ENCODE data around the gene CHD2.

DNA sequence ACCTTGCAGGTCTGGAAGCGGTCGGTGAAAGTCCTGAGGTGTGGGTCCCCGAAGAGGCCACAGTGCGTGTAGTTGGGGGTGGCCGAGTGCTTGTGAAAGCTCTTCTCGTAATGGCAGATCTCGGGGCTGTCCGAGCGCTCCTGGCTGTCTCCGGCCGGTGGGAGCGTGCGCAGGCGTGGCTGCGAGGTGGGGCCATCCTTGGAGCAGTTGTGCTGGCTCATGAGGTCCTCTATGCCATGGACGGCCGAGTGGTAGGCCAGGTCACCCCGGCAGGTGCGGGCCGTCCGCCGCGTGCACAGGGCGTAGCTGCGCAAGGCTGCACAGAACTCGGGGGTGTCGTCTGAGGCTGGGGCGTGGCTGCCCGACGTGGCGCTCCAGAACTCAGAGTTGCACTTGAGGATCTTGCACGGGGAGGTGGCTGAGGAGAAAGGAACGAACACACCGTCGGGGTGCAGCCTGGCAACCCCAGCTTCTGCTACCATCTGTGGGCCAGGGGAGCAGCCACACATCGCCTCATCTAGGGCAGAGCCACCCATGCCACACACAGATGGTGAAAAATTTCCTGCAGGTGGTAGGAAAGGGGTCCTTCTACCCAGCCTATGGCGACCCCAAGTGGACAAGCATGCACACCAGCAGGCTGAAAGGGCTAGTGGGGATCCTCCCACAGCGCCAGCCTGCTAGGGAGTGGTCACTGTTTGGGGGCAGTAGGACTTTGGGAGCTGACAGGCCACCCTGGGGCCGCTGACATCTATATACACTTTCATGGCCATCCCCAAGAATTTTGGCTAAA, 152.2 kb downstream of the CHD2 start:
- TF ChIP-seq CTCF (IDR thresholded peaks at IDR 0.05) (no peak), POLR2AphosphoS5 (IDR thresholded peaks at IDR 0.05) (no peak), POLR2A (IDR thresholded peaks at IDR 0.05) (no peak)
